OCI-LY7 (cell line): ENCODE data around the gene SLIT3. TPM values are rescaled to one million over a fixed set of nuclear protein-coding genes. Genes with fewer than 3 reads are reported as not detected.

Experiments
- BruUV-seq: library from RNA; stranded (reverse); fragments of 400-500 nt; replicated peaks from 2 replicates; lab custom pipeline; 2021; lab: Mats Ljungman, UMichigan
- CTCF ChIA-PET: fragments of 300-600 bp; sonication (Branson Sonifier 250); formaldehyde crosslinking; loops from one replicate; lab custom pipeline; 2022; ENCODE audit warnings: antibody characterized with exemption; ENCODE audit not compliant: unreplicated experiment; lab: Charles Lee
- POLR2A ChIA-PET: fragments of 300-600 bp; sonication (Branson Sonifier 250); formaldehyde crosslinking; loops from one replicate; lab custom pipeline; 2022; ENCODE audit warnings: antibody characterized with exemption; lab: Charles Lee
- DNase-seq: peaks from one replicate; pipeline ENCODE4 v3.0.0-alpha.2; 2015; ENCODE audit warnings: low spot score
- H2AFZ ChIP-seq: fragments of 200-600 bp; sonication (generic), shearing (Covaris generic); 2 replicates; pipeline ENCODE4 v1.6.1; 2014; ENCODE audit warnings: mild to moderate bottlenecking, antibody characterized with exemption, low read length, moderate library complexity
- H3K27ac ChIP-seq: fragments of 200-600 bp; sonication (generic); 2 replicates; pipeline ENCODE4 v1.5.1; 2014; ENCODE audit warnings: mixed run types, low read depth, mild to moderate bottlenecking, moderate library complexity, low read length, inconsistent platforms; ENCODE audit not compliant: poor library complexity, severe bottlenecking
- H3K36me3 ChIP-seq: fragments of 200-600 bp; sonication (generic); 2 replicates; pipeline ENCODE4 v1.6.1; 2014; ENCODE audit warnings: mild to moderate bottlenecking, antibody characterized with exemption, low read length, moderate library complexity, mixed read lengths; ENCODE audit not compliant: insufficient read depth
- H3K4me1 ChIP-seq: fragments of 200-600 bp; sonication (generic); 2 replicates; pipeline ENCODE4 v1.5.1; 2014; ENCODE audit warnings: mild to moderate bottlenecking, low read length; ENCODE audit not compliant: insufficient read depth, poor library complexity, severe bottlenecking
- H3K4me2 ChIP-seq: fragments of 200-600 bp; sonication (generic); 2 replicates; pipeline ENCODE4 v1.6.1; 2014; ENCODE audit warnings: mild to moderate bottlenecking, low read length
- H3K4me3 ChIP-seq: fragments of 200-600 bp; sonication (generic); 2 replicates; pipeline ENCODE4 v1.5.1; 2014; ENCODE audit warnings: mild to moderate bottlenecking, low read depth, low read length; ENCODE audit not compliant: poor library complexity, severe bottlenecking
- H3K79me2 ChIP-seq: fragments of 200-600 bp; sonication (generic); 2 replicates; pipeline ENCODE4 v1.6.1; 2016; ENCODE audit warnings: low read depth, mild to moderate bottlenecking, low read length, moderate library complexity, mixed read lengths; ENCODE audit not compliant: insufficient read depth
- H3K9me2 ChIP-seq: fragments of 200-600 bp; sonication (generic); 2 replicates; pipeline ENCODE4 v1.6.1; 2016; ENCODE audit warnings: mild to moderate bottlenecking, low read length, mixed read lengths; ENCODE audit not compliant: insufficient read depth
- H3K9me3 ChIP-seq: fragments of 200-600 bp; sonication (generic); 2 replicates; pipeline ENCODE4 v1.6.1; 2014; ENCODE audit warnings: mild to moderate bottlenecking, mixed run types, low read length, mixed read lengths
- H4K20me1 ChIP-seq: fragments of 200-600 bp; sonication (generic); 2 replicates; pipeline ENCODE4 v1.6.1; 2014; ENCODE audit warnings: mild to moderate bottlenecking, antibody characterized with exemption, low read length, moderate library complexity, mixed read lengths; ENCODE audit not compliant: insufficient read depth
- EZH2phosphoT487 ChIP-seq: fragments of 200-600 bp; sonication (generic); IDR thresholded peaks from 2 replicates; pipeline ENCODE4 v1.6.1; 2018; ENCODE audit warnings: low read depth, borderline replicate concordance, mild to moderate bottlenecking, mixed run types, antibody characterized with exemption, low read length, moderate library complexity, mixed read lengths
- intact Hi-C: fragments of 100-400 bp; cut with micrococcal nuclease; formaldehyde crosslinking; loops from one replicate; pipeline ENCODE4 v1.10.0; 2022; ENCODE audit not compliant: unreplicated experiment
- total RNA-seq, 2 experiments: library from RNA; depleted of rRNA in 1 of 2; stranded (reverse); fragments of >200 nt in 1 of 2; shearing (Covaris generic) in 1 of 2; gene quantifications; 2 replicates each; pipeline ENCODE4 v1.2.3, GENCODE V29; 2014 to 2022
- TF ChIP-seq, protein P1 (sequence below): fragments of 200-600 bp; sonication (generic); conservative IDR thresholded peaks from 2 replicates; pipeline ENCODE4 v1.5.1; 2014; ENCODE audit warnings: mild to moderate bottlenecking, antibody characterized with exemption, low read length, moderate library complexity, mixed read lengths

SLIT3 gene
- total RNA-seq, 2 experiments from 2014 or later = not detected

DNA sequence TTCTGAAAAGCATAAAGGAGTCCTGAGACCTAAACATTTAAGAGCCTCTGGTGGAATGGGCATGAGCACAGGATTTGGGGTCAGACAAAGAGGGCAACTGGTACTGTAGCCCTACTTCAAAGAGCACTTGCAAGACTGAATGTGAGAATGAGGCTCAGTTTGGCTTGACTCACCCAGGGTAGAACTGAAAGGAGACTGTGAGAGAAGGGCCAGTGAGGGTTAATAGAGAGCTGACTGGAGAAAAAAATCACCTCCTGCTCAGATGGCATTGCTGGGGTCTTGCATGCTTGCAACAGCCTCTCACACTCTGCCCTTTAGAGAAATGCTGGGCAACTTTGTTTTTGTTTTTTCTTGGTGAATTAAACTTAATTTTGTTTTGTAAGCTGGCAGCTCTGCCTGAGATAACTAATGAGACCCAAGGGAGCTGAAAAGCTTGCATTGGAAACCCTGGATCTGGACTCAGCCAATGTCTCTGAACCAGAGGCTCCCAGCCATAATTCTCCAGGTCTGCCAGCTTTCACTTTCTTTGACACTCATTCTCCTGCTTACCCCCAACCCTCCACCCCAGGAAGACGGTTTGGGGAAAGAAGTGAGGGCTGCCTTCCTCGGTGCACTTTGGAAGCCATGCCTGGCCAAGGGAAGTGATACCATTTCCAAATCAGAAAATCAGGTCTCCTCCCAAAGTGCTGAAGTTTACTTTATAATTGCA, 560.7 kb downstream of the SLIT3 start:
- Histone ChIP-seq H3K36me3 (no peaks in the 10 kb centered on the region), H2AFZ (no peak overlapping the region), H3K4me3 (no peak overlapping the region), H3K4me1 (no peaks in the 10 kb centered on the region), H3K4me2 (no peak overlapping the region), H3K9me3 (no peaks in the 10 kb centered on the region), H3K9me2 (no peaks in the 10 kb centered on the region), H3K27ac (no peak overlapping the region), H4K20me1 (no peaks in the 10 kb centered on the region), H3K79me2 (no peaks in the 10 kb centered on the region)
- intact Hi-C loops = no loop called here
- ChIA-PET POLR2A (interaction anchor here (1.6 kb wide), 1 partner anchor 28 kb away, joined by 4 read pairs; no protein-coding TSS in a partner anchor), CTCF (no interaction called here)
- no peak for DNase-seq
- no peak for TF ChIP-seq EZH2phosphoT487
- TF ChIP-seq, protein P1, sequence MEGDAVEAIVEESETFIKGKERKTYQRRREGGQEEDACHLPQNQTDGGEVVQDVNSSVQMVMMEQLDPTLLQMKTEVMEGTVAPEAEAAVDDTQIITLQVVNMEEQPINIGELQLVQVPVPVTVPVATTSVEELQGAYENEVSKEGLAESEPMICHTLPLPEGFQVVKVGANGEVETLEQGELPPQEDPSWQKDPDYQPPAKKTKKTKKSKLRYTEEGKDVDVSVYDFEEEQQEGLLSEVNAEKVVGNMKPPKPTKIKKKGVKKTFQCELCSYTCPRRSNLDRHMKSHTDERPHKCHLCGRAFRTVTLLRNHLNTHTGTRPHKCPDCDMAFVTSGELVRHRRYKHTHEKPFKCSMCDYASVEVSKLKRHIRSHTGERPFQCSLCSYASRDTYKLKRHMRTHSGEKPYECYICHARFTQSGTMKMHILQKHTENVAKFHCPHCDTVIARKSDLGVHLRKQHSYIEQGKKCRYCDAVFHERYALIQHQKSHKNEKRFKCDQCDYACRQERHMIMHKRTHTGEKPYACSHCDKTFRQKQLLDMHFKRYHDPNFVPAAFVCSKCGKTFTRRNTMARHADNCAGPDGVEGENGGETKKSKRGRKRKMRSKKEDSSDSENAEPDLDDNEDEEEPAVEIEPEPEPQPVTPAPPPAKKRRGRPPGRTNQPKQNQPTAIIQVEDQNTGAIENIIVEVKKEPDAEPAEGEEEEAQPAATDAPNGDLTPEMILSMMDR = no peak
- no TSS peak for BruUV-seq

DNA sequence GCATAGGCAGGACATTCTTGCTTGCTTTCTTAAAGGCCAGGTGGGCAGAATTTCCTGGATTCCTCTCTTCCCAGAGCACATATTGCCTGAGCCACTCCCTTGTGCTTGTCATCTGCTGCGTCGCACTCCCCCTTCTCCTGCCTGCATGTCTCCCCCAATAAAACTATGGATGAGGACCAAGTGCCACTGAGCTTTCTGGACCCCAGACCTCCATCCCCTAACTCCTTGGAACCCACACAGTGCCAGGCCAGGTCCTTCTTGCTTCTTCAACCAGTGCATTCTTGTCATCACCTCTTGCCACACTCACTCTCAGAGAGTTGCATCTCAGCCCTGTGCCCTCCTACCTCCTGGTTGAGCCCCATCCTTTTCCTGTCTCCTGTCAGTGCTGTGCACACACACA, 563.9 kb downstream of the SLIT3 start:
- H3K9me3 ChIP-seq = no peaks in the 10 kb centered on the region
- no peak overlapping the region for H3K4me3 ChIP-seq
- no peaks in the 10 kb centered on the region for H3K4me1 ChIP-seq
- H3K27ac ChIP-seq = no peak overlapping the region
- H3K79me2 ChIP-seq = no peaks in the 10 kb centered on the region
- no peak overlapping the region for H2AFZ ChIP-seq
- ChIA-PET POLR2A (no interaction called here), CTCF (no interaction called here)
- H3K36me3 ChIP-seq = no peaks in the 10 kb centered on the region
- TF ChIP-seq, protein P1 = no peak
- TF ChIP-seq EZH2phosphoT487 = no peak
- H3K4me2 ChIP-seq = no peak overlapping the region
- DNase-seq = no peak
- H4K20me1 ChIP-seq = no peaks in the 10 kb centered on the region
- no TSS peak for BruUV-seq
- intact Hi-C loops = no loop called here
- H3K9me2 ChIP-seq = no peaks in the 10 kb centered on the region

DNA sequence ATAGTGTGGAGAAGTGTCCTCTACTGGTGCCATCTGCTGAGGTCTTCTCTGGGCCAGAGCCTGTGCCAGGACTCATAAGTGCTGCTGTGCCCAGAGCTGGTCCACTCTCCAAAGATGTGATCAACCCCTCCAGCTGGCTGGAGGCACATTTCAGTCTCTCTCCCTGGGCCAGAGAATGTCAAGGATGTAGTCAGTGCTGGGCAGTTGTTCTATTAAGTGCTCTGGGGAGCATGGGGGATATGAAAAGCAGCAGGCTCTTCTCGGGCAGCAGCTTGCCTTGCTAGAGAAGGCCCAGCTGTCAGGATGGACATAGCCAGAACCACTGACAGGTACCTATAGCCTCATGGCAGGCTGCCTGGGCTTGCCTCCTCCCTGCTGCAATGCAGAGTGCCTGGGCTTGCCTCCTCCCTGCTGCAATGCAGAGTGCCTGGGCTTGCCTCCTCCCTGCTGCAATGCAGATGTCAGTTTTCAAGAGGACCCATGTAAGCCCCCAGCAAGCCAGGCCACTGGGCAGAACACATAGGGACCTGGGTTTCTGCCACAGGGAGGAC, 564.6 kb downstream of the SLIT3 start:
- TF ChIP-seq, protein P1 = no peak
- TF ChIP-seq EZH2phosphoT487 = no peak
- intact Hi-C loops = no loop called here
- H3K79me2 ChIP-seq = no peaks in the 10 kb centered on the region
- no peaks in the 10 kb centered on the region for H3K4me1 ChIP-seq
- no peak for DNase-seq
- H2AFZ ChIP-seq = no peak overlapping the region
- no peaks in the 10 kb centered on the region for H4K20me1 ChIP-seq
- CTCF ChIA-PET = no interaction called here
- H3K4me2 ChIP-seq = no peak overlapping the region
- POLR2A ChIA-PET = interaction anchor here (0.7 to 1.0 kb wide), 2 partner anchors 23 to 95 kb away, joined by 3 to 4 read pairs; no protein-coding TSS in a partner anchor
- H3K27ac ChIP-seq = no peak overlapping the region
- H3K9me3 ChIP-seq = no peaks in the 10 kb centered on the region
- no peaks in the 10 kb centered on the region for H3K9me2 ChIP-seq
- no peaks in the 10 kb centered on the region for H3K36me3 ChIP-seq
- BruUV-seq = no TSS peak
- H3K4me3 ChIP-seq = no peak overlapping the region
